GM12878 (cell line): ENCODE measurements around the gene TUBB3. TPM values are rescaled to one million over a fixed set of nuclear protein-coding genes. Genes with fewer than 3 reads are reported as not detected.

ENCODE experiments used
- ATAC-seq: fragments of 200-7000 bp; cut with Tn5 transposase; 3 replicates; pipeline ENCODE4 v1.9.1; 2020; ENCODE audit warnings: mild to moderate bottlenecking, moderate library complexity
- BruUV-seq: library from RNA; stranded (reverse); fragments of 400-500 nt; replicated peaks from 2 replicates; lab custom pipeline; 2021; lab: Mats Ljungman, UMichigan
- CTCF ChIA-PET: fragments of 300-600 bp; sonication (Branson Sonifier 250); formaldehyde crosslinking; extraction: SDS; loops from one replicate; lab custom pipeline; 2021; ENCODE audit warnings: inconsistent platforms; lab: Yijun Ruan, JAX
- POLR2A ChIA-PET: fragments of 350-600 bp; formaldehyde crosslinking; extraction: SDS; loops from one replicate; lab custom pipeline; 2021; ENCODE audit warnings: inconsistent platforms; lab: Charles Lee
- RAD21 ChIA-PET: fragments of 300-600 bp; sonication (Branson Sonifier 250); formaldehyde crosslinking; loops from one replicate; lab custom pipeline; 2023; ENCODE audit warnings: antibody characterized with exemption; ENCODE audit not compliant: unreplicated experiment; lab: Charles Lee
- SMC1A ChIA-PET: fragments of 300-600 bp; sonication (Branson Sonifier 250); formaldehyde crosslinking; loops from one replicate; lab custom pipeline; 2023; ENCODE audit not compliant: unreplicated experiment, uncharacterized antibody; lab: Charles Lee
- DNase-seq: peaks from one replicate; pipeline ENCODE4 v3.0.0-alpha.2; 2011; ENCODE audit warnings: low read depth, low spot score
- FAIRE-seq: peaks from 3 replicates; lab custom pipeline; 2011; peaks lifted over from hg19 to GRCh38; lab: Jason Lieb, UNC
- H2AFZ ChIP-seq: 2 replicates; pipeline ENCODE4 v1.6.0; 2011; ENCODE audit warnings: low read depth, low read length, control low read depth; ENCODE audit not compliant: control insufficient read depth
- H3K27ac ChIP-seq: 2 replicates; pipeline ENCODE4 v1.5.1; 2011; ENCODE audit warnings: control low read depth; ENCODE audit not compliant: control insufficient read depth, insufficient read depth
- H3K27me3 ChIP-seq, 2 experiments: replicated peaks in 1 of 2; 2 replicates each; pipeline versions ENCODE4 v1.6.0 to v1.6.1; 2011; ENCODE audit warnings: low read length in 1 of 2; ENCODE audit not compliant: control insufficient read depth in 2 of 2, insufficient read depth in 2 of 2
- H3K36me3 ChIP-seq, 2 experiments: 2 replicates each; pipeline ENCODE4 v1.5.1; 2011; ENCODE audit warnings: low read length in 1 of 2; ENCODE audit not compliant: control insufficient read depth in 2 of 2, insufficient read depth in 2 of 2
- H3K4me1 ChIP-seq: 2 replicates; pipeline ENCODE4 v1.6.1; 2011; ENCODE audit warnings: mild to moderate bottlenecking, low read length, moderate library complexity, mixed read lengths; ENCODE audit not compliant: control insufficient read depth, insufficient read depth
- H3K4me2 ChIP-seq: 2 replicates; pipeline ENCODE4 v1.6.0; 2011; ENCODE audit warnings: control low read depth; ENCODE audit not compliant: control insufficient read depth, insufficient read depth
- H3K4me3 ChIP-seq: fragments of 200-600 bp; sonication (generic); 2 replicates; pipeline ENCODE4 v1.5.1; 2016
- H3K79me2 ChIP-seq: 2 replicates; pipeline ENCODE4 v1.6.0; 2011; ENCODE audit warnings: low read length; ENCODE audit not compliant: control insufficient read depth, insufficient read depth
- H3K9ac ChIP-seq: 2 replicates; pipeline ENCODE4 v1.8.0; 2011; ENCODE audit warnings: low read length, control low read depth, mixed read lengths; ENCODE audit not compliant: control insufficient read depth, insufficient read depth
- H3K9me3 ChIP-seq: replicated peaks from 3 replicates; pipeline ENCODE4 v1.5.1; 2011; ENCODE audit warnings: mild to moderate bottlenecking, low read length; ENCODE audit not compliant: control insufficient read depth, insufficient read depth
- H4K20me1 ChIP-seq: 2 replicates; pipeline ENCODE4 v1.6.0; 2011; ENCODE audit not compliant: control insufficient read depth, insufficient read depth
- NFXL1 ChIP-seq: fragments of 450-650 bp; IDR thresholded peaks from 2 replicates; pipeline ENCODE4 v1.6.1; 2017; ENCODE audit warnings: antibody characterized with exemption, mild to moderate bottlenecking, borderline replicate concordance
- NR2F1 ChIP-seq: fragments of 450-650 bp; conservative IDR thresholded peaks from 2 replicates; pipeline ENCODE4 v1.6.1; 2017; ENCODE audit warnings: mild to moderate bottlenecking
- POLR2AphosphoS5 ChIP-seq: IDR thresholded peaks from 2 replicates; pipeline ENCODE4 v1.6.1; 2011; ENCODE audit warnings: mild to moderate bottlenecking, low read length, inconsistent platforms
- RBBP5 ChIP-seq: fragments of 200-600 bp; sonication (generic); conservative IDR thresholded peaks from 2 replicates; pipeline ENCODE4 v1.6.1; 2016
- SMC3 ChIP-seq: IDR thresholded peaks from 2 replicates; pipeline ENCODE4 v1.6.1; 2011; ENCODE audit warnings: low read length, improper control_type of control experiment, borderline replicate concordance
- WGBS: methylation state at CpG from one replicate; pipeline ENCODE4 v1.1.6; 2016; ENCODE audit warnings: low lambda C conversion rate; ENCODE audit not compliant: insufficient replicate concordance, insufficient coverage; ENCODE audit errors: missing lambda C conversion rate; 5-methylcytosine and 5-hydroxymethylcytosine counted together
- in situ Hi-C: fragments of 300-500 bp; cut with MboI; formaldehyde crosslinking; loops from 9 replicates; pipeline ENCODE4 v1.14.3; 2018; ENCODE audit warnings: mixed read lengths
- intact Hi-C: fragments of 100-400 bp; cut with micrococcal nuclease; formaldehyde crosslinking; loops from one replicate; pipeline ENCODE4 v1.14.2; 2022; ENCODE audit not compliant: unreplicated experiment
- polyA plus RNA-seq, 11 experiments: library from polyadenylated mRNA; depleted of rRNA in 4 of 11; unstranded in 6 of 11; stranded (reverse) in 5 of 11; fragments of >200 nt; fragmentation: Nextera tagmentation in 4 of 11; fragmentation: Illumina TruSeq in 1 of 11; extraction: Ambion mirVana in 4 of 11; extraction: Trizol in 1 of 11; gene quantifications; 1 replicate in 1 of 11; 2 replicates in 10 of 11; pipeline versions ENCODE4 v1.2.1 to v1.2.3, GENCODE V29; 2011 to 2016; ENCODE audit warnings: inconsistent platforms in 2 of 11, missing spikeins in 2 of 11, low read depth in 1 of 11
- total RNA-seq, 4 experiments: library from RNA; depleted of rRNA in 3 of 4; stranded (reverse); fragments of >200 nt in 3 of 4; fragmentation: Illumina TruSeq in 1 of 4; extraction: Trizol in 1 of 4; gene quantifications; 2 replicates each; pipeline versions ENCODE4 v1.2.1 to v1.2.3, GENCODE V29; 2013 to 2021
- TF ChIP-seq, protein P1 (sequence below): fragments of 450-650 bp; IDR thresholded peaks from 2 replicates; pipeline ENCODE4 v1.6.1; 2017; ENCODE audit warnings: borderline replicate concordance
- TF ChIP-seq, protein P2 (sequence below): IDR thresholded peaks from 2 replicates; pipeline ENCODE4 v1.6.1; 2012; ENCODE audit warnings: low read depth, low read length, improper control_type of control experiment
- TF ChIP-seq, protein P3 (sequence below): fragments of 450-650 bp; IDR thresholded peaks from 2 replicates; pipeline ENCODE4 v1.6.1; 2017; ENCODE audit warnings: low read depth, mild to moderate bottlenecking, moderate library complexity

TUBB3 gene
- total and polyA plus RNA-seq, 10 of the 15 experiments (the other 5 are each of a cell fraction or from before 2014, with no cell fraction given), result 0.09 to 2.5 (median 0.58) TPM; not detected in 1

DNA sequence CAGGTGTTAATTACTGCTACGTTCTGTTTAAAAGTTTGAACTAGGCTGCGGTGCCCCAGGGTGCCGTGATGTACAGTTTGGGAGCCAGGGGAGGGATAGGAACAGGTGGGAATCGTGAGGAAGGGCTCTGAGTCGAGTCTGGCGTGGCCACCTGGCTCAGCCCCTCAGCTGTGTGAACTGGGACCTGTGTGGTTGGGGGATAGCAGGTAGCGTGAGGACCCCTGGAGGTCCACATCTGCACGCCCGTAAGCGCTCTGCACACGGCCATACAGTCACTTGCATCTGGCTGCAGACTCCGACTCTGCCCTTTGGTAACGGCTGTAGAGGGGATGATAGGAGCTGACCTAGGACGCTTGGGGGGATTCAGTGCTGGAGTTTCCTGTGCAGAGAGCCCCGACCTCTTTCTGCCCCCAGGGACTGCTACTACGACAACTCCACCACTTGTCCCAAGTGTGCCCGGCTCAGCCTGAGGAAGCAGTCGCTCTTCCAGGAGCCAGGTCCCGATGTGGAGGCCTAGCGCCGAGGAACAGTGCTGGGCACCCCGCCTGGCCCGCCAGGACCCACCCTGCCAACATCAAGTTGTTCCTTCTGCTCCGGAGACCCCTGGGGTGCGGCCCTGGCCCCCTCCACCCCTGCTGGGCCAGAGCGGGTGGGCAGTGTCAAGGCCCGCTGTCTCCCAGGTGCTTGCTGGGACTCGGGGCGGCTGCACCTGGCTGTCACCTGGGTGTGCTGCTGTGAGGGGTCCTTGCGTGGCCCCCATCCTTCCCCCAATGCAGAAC is 42.5 kb downstream of the TUBB3 start:
- ATAC-seq, result no peak
- no peaks in the 10 kb centered on the region; a peak in 1 of 4 replicates for H3K36me3 ChIP-seq
- WGBS, result 86% methylated on average over 27 of the region's 30 CpGs
- no peak overlapping the region for H3K9ac ChIP-seq
- TF ChIP-seq NR2F1, result no peak
- TF ChIP-seq, all 136 proteins: peak for 0
- BruUV-seq, result no TSS peak
- Histone ChIP-seq H3K4me2 (no peak overlapping the region), H3K9me3 (no peaks in the 10 kb centered on the region), H3K79me2 (no peaks in the 10 kb centered on the region), H3K4me1 (peaks cover 5% of the 10 kb centered on the region; the same call in 1 of the 2 replicates), H3K27ac (no peak overlapping the region), H3K4me3 (no peak overlapping the region), H4K20me1 (no peaks in the 10 kb centered on the region), H2AFZ (no peak overlapping the region), H3K27me3 (no peaks in the 10 kb centered on the region)
- POLR2A ChIA-PET, result interaction anchor here (1.3 kb wide), 1 partner anchor 9 kb away, joined by 4 read pairs; no protein-coding TSS in a partner anchor
- intact Hi-C loops (no loop called here), in situ Hi-C loops (no loop called here)
- FAIRE-seq (no peak), DNase-seq (no peak)
- CTCF ChIA-PET, result interaction anchor here (1.2 kb wide), 1 partner anchor 18 kb away, joined by 3 read pairs; the partner anchor contains the start of gene DEF8
- RAD21 ChIA-PET, result no interaction called here
- SMC1A ChIA-PET, result no interaction called here

GRCh38 chr16:89966756-89967155 is 43.6 kb downstream of the TUBB3 start:
- Histone ChIP-seq H3K79me2 (peaks cover 8% of the 10 kb centered on the region), H3K9me3 (no peaks in the 10 kb centered on the region; the same call in 2 of the 3 replicates), H3K4me1 (peaks cover 10% of the 10 kb centered on the region), H3K27ac (no peak overlapping the region), H4K20me1 (no peaks in the 10 kb centered on the region), H3K4me2 (no peak overlapping the region), H3K27me3 (no peaks in the 10 kb centered on the region), H3K36me3 (no peaks in the 10 kb centered on the region; a peak in 1 of 4 replicates), H3K9ac (no peak overlapping the region), H3K4me3 (no peak overlapping the region), H2AFZ (no peak overlapping the region)
- ChIA-PET POLR2A (no interaction called here), SMC1A (no interaction called here), RAD21 (no interaction called here), CTCF (interaction anchor here (1.2 kb wide), 1 partner anchor 19 kb away, joined by 3 read pairs; the partner anchor contains the start of gene DEF8)
- in situ Hi-C loops, result no loop called here
- DNase-seq (no peak), FAIRE-seq (no peak), ATAC-seq (no peak)
- WGBS, result 75% methylated on average over 9 of the region's 9 CpGs
- no TSS peak for BruUV-seq
- intact Hi-C loops, result no loop called here
- TF ChIP-seq, protein P1, sequence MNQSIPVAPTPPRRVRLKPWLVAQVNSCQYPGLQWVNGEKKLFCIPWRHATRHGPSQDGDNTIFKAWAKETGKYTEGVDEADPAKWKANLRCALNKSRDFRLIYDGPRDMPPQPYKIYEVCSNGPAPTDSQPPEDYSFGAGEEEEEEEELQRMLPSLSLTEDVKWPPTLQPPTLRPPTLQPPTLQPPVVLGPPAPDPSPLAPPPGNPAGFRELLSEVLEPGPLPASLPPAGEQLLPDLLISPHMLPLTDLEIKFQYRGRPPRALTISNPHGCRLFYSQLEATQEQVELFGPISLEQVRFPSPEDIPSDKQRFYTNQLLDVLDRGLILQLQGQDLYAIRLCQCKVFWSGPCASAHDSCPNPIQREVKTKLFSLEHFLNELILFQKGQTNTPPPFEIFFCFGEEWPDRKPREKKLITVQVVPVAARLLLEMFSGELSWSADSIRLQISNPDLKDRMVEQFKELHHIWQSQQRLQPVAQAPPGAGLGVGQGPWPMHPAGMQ, result no peak
- no peak for TF ChIP-seq NFXL1
- no peak for TF ChIP-seq SMC3
- TF ChIP-seq RBBP5, result no peak
- TF ChIP-seq, protein P2, sequence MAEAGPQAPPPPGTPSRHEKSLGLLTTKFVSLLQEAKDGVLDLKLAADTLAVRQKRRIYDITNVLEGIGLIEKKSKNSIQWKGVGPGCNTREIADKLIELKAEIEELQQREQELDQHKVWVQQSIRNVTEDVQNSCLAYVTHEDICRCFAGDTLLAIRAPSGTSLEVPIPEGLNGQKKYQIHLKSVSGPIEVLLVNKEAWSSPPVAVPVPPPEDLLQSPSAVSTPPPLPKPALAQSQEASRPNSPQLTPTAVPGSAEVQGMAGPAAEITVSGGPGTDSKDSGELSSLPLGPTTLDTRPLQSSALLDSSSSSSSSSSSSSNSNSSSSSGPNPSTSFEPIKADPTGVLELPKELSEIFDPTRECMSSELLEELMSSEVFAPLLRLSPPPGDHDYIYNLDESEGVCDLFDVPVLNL, result no peak
- TF ChIP-seq, protein P3, sequence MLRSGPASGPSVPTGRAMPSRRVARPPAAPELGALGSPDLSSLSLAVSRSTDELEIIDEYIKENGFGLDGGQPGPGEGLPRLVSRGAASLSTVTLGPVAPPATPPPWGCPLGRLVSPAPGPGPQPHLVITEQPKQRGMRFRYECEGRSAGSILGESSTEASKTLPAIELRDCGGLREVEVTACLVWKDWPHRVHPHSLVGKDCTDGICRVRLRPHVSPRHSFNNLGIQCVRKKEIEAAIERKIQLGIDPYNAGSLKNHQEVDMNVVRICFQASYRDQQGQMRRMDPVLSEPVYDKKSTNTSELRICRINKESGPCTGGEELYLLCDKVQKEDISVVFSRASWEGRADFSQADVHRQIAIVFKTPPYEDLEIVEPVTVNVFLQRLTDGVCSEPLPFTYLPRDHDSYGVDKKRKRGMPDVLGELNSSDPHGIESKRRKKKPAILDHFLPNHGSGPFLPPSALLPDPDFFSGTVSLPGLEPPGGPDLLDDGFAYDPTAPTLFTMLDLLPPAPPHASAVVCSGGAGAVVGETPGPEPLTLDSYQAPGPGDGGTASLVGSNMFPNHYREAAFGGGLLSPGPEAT, result no peak
- no peak for TF ChIP-seq POLR2AphosphoS5
